GM18951 (cell line): ENCODE measurements around the gene SLC30A10.
"Not testable (repeated sequence)": the region's sequence is repeated elsewhere in the genome, so short reads cannot be mapped to it uniquely, and the experiment has no call there.

Experiments used
- POLR2A ChIP-seq: IDR thresholded peaks from 4 replicates; pipeline ENCODE4 v1.6.1; 2011; ENCODE audit warnings: mild to moderate bottlenecking; ENCODE audit not compliant: insufficient read length, insufficient read depth; ENCODE audit errors: extremely low read depth
- in situ Hi-C: fragments of 300-500 bp; cut with MboI; formaldehyde crosslinking; loops from one replicate; pipeline ENCODE4 v1.12.0; 2022; ENCODE audit warnings: low sequenced_read_pairs, mixed read lengths, inconsistent platforms; ENCODE audit not compliant: unreplicated experiment

The SLC30A10 gene

DNA sequence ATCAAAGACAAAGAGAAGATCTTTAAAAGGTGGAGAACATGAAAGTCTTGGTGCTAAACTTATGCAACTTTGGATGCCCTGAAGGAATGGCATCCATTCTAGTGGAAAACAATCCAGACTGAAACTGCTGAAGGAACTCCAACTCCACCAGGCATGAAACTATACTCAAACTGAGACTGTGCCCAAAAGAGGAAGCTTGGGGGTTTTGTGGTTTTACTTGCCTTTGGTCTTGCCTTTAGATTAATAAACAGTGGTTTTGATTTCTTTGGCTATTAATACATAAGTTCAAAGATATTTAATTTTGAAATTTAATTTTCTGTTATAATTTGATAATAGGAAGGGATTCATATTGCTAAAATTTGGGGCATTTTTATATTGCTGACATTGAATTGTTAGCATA is 17.4 kb upstream of the SLC30A10 start:
- no peak for TF ChIP-seq POLR2A
- in situ Hi-C loops: no loop called here

DNA sequence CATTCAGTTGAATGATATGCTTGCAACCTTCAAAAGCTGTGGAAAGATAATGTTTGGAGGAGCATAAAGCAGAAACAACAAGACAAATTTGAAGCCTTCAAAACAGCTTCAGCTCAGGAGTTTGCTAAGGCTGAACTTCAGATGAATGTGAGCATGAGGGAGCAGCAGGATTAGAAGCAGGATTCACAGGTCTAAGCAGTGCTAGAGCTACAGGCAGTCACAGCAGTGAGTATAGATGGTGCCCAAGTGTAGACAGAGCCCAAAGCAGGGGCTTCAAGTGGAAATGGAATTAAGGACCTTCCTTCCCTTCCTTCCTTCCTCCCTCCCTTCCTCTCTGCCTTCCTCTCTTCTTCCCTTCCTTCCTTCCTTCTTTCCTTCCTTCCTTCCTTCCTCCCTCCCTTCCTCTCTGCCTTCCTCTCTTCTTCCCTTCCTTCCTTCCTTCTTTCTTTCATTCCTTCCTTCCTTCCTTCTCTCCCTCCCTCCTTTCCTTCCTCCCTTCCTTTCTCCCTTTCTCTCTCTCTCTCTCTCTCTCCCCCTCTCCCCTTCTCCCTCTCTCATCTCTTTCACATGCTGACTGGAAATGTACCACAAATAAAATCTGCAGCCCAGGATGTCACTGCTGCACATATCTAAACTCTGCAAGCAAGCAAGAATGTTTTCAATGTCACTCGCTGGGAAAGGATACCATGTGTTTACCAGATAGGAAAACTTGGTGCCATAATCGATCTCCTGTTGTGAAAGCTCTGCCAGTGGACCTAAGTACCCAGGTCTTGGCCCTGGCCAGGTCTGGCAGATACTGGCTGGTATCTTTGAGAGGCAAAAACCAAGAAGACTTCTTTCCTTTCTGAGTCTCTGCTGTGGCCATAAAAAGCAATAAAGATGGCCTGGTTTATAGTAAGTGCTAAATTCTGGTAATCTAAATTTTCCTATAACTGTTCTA is 13.1 kb upstream of the SLC30A10 start:
- in situ Hi-C loops: no loop called here
- TF ChIP-seq POLR2A: no peak

DNA sequence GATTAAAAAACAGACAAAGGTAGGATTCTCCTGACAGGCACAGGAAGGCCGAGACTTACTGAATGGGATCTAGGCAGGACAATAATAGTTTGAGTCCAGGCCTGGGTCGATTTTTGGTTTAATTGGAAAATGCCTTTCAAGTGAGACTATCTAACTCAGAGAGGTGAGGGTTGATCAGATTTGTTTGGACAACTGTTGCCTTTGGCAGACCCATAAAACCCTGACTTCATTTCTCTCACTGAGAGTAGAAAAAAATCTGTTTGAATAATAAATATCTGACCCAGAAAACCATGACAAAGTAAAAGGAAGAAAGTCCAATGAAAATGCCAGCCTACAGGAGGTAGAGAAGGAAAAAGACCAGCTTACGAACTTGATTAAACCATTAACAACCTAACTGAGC is 12.3 kb upstream of the SLC30A10 start:
- in situ Hi-C loops: no loop called here
- no peak for TF ChIP-seq POLR2A

DNA sequence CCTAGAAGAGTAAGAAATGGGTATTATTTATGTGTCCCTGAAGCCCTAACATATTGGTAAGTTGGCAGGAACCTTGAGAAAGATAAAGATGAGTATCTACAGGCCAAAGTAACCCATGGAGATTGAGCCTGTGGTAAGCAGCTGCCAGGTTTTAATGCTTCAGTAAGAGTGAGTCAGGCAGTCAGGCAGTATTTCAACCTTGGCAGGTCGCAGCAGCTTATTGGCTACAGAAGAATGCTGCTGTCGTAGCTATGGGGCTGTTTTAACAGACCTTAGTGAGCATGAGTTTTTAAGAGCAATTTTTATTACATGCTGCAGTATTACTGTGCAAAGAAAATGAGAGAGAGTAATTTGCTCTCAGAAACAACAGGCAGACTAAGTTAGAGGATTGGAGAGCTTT is 10.3 kb upstream of the SLC30A10 start:
- no peak for TF ChIP-seq POLR2A
- in situ Hi-C loops: no loop called here

DNA sequence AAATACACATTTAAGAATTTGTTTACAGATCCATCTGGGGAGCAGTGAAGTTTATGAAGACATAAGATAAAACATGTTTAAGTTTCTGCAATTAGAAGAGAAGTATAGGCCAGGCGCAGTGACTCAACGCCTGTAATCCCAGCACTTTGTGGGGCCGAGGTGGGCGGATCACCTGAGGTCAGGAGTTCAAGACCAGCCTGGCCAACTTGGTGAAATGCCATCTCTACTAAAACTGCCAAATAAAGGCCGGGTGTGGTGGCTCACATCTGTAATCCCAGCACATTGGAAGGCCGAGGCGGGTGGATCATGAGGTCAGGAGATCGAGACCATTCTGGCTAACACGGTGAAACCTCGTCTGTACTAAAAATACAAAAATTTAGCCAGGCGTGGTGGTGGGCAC is 5.4 kb upstream of the SLC30A10 start:
- in situ Hi-C loops: not testable (repeated sequence)

DNA sequence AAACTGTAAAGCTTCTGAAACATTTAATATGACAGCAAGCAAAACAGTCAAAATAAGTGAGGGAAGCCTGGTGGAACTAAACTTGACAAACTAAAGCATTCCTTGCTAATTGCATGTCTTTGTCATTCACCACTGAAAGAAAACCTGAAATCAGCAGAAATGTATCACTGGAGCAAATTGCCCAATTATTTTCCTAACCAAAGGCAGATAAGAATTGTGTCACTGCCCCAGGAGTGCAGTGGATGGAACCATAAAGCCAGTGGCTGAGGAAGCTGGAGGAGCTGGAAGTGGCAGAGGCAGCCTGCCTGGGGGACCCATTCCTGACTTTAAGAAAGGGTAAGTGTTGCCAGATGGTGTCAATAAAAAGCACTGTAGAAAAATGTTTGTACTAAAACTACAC is 2.7 kb upstream of the SLC30A10 start:
- TF ChIP-seq POLR2A: no peak
- in situ Hi-C loops: no loop called here

DNA sequence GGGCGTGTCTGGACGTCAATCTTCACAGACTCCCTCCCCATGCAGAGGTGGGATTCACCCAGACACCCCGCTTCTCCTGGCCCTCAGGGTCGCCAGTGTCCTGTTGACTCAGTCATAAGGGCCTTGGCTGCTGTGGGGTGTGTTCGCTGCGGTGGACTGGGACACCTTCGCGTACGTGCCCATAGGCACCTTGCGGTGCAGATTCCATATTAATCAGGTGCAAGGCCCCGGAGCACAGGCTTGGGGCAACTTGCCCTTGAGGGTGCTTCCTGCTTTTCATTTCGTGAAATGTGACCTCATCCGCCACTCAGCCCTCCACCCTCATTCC is 398 bp upstream of the SLC30A10 start:
- no peak for TF ChIP-seq POLR2A
- in situ Hi-C loops: no loop called here

DNA sequence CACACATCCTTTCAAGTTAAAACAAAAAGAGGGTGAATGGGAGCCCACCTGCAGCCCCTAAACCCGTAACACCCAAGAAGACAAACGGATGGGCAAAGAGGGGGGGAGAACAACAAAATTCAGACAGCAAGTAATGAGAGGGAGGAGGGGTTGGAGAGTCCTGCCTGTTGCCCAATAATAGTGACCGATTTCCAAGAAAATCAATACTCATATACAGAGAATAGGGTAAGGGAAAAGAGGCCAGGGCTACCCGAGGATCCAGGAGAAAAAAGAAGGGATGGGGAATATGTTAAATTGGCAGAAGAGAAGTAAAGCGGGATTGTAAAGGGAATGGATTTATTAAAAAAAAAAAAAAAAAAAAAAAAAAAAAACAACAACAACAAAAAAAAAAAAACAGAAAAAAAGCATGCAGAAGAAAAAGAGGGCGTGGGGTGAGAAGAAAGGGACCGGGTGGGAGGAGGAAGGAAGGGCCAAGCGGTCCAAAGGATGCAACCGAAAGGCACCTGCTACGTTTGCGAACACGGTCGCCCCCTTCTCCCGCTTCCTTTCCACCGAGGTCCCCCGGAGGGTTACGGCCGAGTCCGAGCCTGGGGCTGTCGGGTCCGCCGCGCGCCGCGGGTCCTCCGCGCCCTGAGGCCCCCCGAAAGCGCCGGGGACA is 930 bp downstream of the SLC30A10 start:
- in situ Hi-C loops: no loop called here
- no peak for TF ChIP-seq POLR2A

DNA sequence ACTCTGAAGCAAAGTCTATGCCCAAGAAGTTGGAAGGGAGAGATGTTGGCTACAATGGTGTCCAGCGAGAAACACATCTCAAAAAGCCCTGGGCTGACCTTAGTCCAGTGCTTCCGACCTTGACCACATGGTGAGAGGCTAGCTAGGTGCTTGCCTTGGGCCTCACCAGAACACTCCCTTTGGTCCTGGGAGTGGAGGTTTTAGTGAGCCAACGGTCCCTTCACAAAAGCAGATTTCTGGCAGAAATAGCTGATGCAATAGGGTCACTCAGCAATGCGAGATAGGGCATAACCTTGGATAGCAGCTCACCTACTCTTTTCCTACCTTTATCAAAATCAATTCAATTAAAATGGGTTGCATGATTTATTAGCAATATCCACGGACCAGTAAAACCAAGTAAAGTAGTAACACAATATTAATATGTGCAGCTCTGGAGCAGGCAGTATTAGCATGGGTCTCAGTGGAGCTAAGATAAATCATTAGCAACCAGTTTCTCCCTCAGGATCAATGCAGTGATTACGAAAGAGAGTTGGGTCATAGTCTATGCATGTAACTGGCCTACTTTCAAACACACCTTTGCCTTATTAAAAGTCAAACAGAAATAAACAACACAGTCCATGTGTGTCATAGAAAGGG is 1.9 kb downstream of the SLC30A10 start:
- in situ Hi-C loops: no loop called here
- no peak for TF ChIP-seq POLR2A

DNA sequence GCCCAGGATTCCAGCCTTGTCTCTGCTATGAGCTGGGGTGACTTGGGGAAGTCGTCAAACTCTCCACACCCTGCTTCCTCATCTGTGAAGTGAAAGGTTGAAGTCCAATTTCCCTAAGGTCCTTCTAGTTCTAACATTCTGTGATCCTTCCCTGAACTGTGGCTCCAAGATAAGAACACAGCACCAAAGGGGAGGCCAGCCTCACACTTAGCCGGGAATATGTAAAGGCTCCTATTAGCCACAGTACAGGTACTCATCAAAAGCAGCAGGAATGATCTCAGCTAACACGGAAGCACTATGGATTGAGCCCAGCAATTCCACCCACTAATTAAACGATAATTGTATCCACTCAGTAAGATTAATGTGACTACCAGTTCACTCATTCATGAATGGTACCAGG is 4.0 kb downstream of the SLC30A10 start:
- in situ Hi-C loops: no loop called here

DNA sequence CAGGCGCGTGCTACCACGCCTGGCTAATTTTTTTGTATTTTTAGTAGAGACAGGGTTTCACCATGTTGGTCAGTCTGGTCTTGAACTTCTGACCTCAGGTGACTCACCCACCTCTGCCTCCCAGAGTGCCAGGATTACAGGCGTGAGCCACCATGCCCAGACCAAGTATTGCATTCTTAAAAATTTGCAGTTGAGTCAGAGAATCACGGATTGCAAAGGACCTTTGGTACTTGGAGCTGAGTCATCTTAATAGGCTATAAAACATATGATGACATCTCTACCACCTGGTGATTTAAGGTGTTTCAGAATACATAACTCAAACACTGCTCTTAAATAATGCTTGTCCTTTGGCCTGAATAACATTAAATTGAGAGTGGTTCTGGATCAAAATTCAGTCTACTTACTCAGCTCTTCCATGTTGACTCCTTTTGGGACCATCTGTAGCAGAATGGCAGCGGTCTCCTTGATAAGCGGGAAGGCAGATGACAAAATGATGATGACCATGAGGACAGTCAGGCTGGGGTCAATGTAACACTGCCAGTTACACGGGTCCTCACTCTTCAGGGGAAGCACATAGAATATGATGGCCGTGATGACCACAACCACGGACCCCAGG is 10.4 kb downstream of the SLC30A10 start:
- no peak for TF ChIP-seq POLR2A
- in situ Hi-C loops: no loop called here

More for the DNA sequence above, 4.0 kb downstream of the SLC30A10 start:
- TF ChIP-seq POLR2A: no peak

DNA sequence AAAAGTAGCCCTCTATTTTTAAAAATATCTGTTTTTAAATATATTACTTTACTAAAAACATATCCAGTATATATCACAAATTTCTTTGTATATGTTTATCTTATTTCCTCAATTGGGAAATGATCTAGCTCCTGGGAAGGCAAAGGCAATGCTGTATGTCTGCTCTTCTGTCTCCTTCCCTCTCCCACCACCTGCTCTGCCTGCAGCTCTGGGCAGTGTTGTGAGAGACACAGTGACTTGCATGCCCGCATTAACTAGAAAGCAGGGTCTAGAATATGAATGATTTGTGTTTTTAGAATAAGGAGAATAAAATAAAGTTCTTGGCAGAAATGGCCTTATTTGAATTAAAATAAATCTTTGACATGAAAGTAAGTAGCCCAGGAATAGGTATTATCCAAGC is 11.1 kb downstream of the SLC30A10 start:
- TF ChIP-seq POLR2A: no peak
- in situ Hi-C loops: no loop called here

DNA sequence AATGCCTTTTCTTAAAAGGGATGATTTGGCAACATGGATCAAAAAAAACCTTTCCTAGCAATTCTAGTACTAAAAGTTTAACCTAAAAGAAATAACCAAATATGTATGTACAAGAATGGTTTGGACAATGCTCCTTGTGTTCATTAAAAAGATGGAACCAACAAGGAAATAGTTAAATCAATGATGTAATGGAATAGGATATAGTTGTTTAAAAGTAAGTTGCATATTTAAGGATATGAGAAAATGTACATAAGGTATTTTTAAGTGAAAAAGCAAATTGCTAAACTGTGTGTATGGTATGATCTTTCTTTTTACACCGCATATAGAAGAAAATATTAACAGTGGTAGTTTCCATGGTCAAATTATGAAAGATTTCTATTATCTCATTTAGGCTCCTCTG is 12.1 kb downstream of the SLC30A10 start:
- TF ChIP-seq POLR2A: no peak
- in situ Hi-C loops: no loop called here
